ENCODE measurements around the gene SERINC4. TPM values are rescaled to one million over a fixed set of nuclear protein-coding genes. Genes with fewer than 3 reads are reported as not detected.
A peak's percentile ranks its signal among the peaks of the same experiment; 100 is the strongest.

Gene SERINC4
- total and polyA plus RNA-seq, 10 of the 15 experiments (the other 5 are each of a cell fraction or from before 2014, with no cell fraction given), result 0.06 to 0.96 (median 0.26) TPM; not detected in 1

DNA sequence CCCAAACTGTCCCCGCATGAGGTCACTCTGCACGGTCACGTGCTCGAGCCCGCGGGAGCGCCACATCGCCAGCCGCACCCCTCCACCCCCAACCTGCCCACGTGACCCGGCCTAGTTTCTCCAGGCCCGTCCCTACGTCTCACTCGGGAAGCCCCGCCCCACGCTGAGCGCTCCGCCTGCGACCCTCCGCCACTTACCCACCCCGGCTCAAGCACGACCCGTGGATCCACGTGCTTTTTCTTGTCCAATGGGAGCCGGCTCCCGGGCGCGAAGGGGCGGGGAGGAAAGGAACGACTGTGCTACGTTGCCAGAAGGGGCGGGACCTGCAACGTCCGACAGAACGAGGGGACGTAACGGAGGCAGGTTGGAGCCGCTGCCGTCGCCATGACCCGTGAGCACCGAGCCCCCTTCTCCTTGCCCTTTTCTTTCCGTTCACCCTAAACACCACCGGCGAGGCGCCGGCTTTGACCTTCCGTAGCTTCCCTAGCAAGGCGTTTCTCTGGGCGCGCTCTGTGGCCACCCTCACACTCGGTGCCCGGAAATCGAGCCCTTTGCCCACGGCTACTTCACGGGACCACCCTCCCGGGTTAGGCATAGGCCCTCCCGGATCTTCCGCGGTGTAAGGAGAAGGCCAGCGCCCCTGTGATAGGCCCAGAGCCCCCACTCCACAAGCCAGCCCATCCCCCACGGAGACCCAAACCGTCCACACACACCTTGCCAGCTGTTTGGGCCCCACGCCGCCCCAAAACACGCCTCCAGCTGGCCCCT, 7.8 kb downstream of the SERINC4 start, which contains the start of gene SERF2 (continued):
- TF ChIP-seq NFYA (IDR thresholded peaks at IDR 0.05; ENCODE audit: borderline replicate concordance, low read depth, low read length) (no peak), RB1 (IDR thresholded peaks at IDR 0.05; ENCODE audit: borderline replicate concordance) (peak; percentile 36; the same call in 1 of the 2 replicates), CREM (IDR thresholded peaks at IDR 0.05; ENCODE audit: low read depth) (peak; percentile 62), RAD51 (IDR thresholded peaks at IDR 0.05) (peak; percentile 99), FOS (IDR thresholded peaks at IDR 0.05; ENCODE audit: borderline replicate concordance, extremely low read depth, insufficient read length) (peak; percentile 40), MEF2A (IDR thresholded peaks at IDR 0.05; ENCODE audit: insufficient read depth, low read depth, low read length) (0 out of 2 replicates have a peak, but pooled peaks have one; percentile 30), SMAD5 (IDR thresholded peaks at IDR 0.05; ENCODE audit: low read depth) (peak; percentile 65; the same call in 1 of the 2 replicates), CREB1 (IDR thresholded peaks at IDR 0.05; ENCODE audit: low read depth) (peak; percentile 84), MEF2B (IDR thresholded peaks at IDR 0.05; ENCODE audit: partially characterized antibody, poor library complexity, severe bottlenecking) (peak; percentile 82), MXI1 (IDR thresholded peaks at IDR 0.05; ENCODE audit: low read depth, low read length) (peak; percentile 27; the same call in 1 of the 2 replicates), GABPA (IDR thresholded peaks at IDR 0.05; ENCODE audit: low read depth) (no peak), CEBPB (IDR thresholded peaks at IDR 0.05; ENCODE audit: borderline replicate concordance in 1 of 2, low read depth in 2 of 2, low read length in 2 of 2) (no peak), CHD2 (IDR thresholded peaks at IDR 0.05; ENCODE audit: borderline replicate concordance, low read depth, low read length) (peak; percentile 61; the same call in 1 of the 2 replicates), KDM1A (IDR thresholded peaks at IDR 0.05; ENCODE audit: borderline replicate concordance) (no peak)
- TF ChIP-seq, protein P1, sequence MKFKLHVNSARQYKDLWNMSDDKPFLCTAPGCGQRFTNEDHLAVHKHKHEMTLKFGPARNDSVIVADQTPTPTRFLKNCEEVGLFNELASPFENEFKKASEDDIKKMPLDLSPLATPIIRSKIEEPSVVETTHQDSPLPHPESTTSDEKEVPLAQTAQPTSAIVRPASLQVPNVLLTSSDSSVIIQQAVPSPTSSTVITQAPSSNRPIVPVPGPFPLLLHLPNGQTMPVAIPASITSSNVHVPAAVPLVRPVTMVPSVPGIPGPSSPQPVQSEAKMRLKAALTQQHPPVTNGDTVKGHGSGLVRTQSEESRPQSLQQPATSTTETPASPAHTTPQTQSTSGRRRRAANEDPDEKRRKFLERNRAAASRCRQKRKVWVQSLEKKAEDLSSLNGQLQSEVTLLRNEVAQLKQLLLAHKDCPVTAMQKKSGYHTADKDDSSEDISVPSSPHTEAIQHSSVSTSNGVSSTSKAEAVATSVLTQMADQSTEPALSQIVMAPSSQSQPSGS (IDR thresholded peaks at IDR 0.05; ENCODE audit: low read length), result peak; percentile 73
- TF ChIP-seq, protein P2, sequence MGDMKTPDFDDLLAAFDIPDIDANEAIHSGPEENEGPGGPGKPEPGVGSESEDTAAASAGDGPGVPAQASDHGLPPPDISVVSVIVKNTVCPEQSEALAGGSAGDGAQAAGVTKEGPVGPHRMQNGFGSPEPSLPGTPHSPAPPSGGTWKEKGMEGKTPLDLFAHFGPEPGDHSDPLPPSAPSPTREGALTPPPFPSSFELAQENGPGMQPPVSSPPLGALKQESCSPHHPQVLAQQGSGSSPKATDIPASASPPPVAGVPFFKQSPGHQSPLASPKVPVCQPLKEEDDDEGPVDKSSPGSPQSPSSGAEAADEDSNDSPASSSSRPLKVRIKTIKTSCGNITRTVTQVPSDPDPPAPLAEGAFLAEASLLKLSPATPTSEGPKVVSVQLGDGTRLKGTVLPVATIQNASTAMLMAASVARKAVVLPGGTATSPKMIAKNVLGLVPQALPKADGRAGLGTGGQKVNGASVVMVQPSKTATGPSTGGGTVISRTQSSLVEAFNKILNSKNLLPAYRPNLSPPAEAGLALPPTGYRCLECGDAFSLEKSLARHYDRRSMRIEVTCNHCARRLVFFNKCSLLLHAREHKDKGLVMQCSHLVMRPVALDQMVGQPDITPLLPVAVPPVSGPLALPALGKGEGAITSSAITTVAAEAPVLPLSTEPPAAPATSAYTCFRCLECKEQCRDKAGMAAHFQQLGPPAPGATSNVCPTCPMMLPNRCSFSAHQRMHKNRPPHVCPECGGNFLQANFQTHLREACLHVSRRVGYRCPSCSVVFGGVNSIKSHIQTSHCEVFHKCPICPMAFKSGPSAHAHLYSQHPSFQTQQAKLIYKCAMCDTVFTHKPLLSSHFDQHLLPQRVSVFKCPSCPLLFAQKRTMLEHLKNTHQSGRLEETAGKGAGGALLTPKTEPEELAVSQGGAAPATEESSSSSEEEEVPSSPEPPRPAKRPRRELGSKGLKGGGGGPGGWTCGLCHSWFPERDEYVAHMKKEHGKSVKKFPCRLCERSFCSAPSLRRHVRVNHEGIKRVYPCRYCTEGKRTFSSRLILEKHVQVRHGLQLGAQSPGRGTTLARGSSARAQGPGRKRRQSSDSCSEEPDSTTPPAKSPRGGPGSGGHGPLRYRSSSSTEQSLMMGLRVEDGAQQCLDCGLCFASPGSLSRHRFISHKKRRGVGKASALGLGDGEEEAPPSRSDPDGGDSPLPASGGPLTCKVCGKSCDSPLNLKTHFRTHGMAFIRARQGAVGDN (IDR thresholded peaks at IDR 0.05), result peak; percentile 57
- TF ChIP-seq, protein P3, sequence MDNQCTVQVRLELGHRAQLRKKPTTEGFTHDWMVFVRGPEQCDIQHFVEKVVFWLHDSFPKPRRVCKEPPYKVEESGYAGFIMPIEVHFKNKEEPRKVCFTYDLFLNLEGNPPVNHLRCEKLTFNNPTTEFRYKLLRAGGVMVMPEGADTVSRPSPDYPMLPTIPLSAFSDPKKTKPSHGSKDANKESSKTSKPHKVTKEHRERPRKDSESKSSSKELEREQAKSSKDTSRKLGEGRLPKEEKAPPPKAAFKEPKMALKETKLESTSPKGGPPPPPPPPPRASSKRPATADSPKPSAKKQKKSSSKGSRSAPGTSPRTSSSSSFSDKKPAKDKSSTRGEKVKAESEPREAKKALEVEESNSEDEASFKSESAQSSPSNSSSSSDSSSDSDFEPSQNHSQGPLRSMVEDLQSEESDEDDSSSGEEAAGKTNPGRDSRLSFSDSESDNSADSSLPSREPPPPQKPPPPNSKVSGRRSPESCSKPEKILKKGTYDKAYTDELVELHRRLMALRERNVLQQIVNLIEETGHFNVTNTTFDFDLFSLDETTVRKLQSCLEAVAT (IDR thresholded peaks at IDR 0.05), result peak; percentile 87
- TF ChIP-seq, protein P4, sequence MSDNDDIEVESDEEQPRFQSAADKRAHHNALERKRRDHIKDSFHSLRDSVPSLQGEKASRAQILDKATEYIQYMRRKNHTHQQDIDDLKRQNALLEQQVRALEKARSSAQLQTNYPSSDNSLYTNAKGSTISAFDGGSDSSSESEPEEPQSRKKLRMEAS (IDR thresholded peaks at IDR 0.05; ENCODE audit: low read depth, low read length), result peak; percentile 94
